Bone marrow (tissue), 2 donors: ENCODE results near the gene LECT2.

Experiments used
- DNase-seq, 2 donors: peaks; one replicate each; lab custom pipeline; 2025; lab: John Stamatoyannopoulos, UW

LECT2 gene

DNA sequence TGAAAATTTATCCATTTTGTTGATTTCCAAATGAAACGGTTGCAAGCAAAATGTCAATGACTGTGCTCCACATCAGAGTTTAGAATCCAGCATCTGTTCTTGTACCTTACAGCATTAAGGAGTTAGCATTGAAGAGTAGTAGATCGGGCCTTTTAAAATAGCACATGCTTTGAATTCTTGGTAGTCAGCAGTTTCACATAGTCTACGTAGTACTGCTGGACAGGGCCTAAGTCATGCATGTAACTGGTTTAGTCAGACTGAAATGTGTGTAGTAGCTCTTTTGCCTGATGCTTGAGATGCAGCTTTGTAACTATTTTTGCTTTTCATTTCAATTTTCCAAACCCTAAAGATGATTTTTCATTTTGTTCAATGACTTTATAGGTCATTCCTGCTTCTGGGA lies 19.8 kb downstream of the LECT2 start:
- no peak for DNase-seq

DNA sequence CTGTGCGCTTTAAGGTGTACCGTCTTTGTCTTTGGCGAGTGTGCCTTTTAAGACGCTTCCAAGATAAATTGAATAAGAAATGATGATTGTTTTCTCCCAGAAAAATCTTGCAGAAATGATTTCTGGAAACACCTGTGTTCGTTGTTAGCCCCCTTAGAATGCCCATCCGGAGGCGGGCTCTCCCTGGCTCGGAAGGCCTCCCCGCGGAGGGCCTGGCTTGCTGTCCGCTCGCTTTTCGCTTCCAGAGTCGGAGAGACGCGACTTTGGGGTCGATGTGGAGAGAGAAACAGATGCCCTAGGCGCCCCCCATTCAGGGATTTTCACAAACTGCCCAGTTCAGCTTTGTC lies 23.9 kb downstream of the LECT2 start:
- DNase-seq, result no peak

DNA sequence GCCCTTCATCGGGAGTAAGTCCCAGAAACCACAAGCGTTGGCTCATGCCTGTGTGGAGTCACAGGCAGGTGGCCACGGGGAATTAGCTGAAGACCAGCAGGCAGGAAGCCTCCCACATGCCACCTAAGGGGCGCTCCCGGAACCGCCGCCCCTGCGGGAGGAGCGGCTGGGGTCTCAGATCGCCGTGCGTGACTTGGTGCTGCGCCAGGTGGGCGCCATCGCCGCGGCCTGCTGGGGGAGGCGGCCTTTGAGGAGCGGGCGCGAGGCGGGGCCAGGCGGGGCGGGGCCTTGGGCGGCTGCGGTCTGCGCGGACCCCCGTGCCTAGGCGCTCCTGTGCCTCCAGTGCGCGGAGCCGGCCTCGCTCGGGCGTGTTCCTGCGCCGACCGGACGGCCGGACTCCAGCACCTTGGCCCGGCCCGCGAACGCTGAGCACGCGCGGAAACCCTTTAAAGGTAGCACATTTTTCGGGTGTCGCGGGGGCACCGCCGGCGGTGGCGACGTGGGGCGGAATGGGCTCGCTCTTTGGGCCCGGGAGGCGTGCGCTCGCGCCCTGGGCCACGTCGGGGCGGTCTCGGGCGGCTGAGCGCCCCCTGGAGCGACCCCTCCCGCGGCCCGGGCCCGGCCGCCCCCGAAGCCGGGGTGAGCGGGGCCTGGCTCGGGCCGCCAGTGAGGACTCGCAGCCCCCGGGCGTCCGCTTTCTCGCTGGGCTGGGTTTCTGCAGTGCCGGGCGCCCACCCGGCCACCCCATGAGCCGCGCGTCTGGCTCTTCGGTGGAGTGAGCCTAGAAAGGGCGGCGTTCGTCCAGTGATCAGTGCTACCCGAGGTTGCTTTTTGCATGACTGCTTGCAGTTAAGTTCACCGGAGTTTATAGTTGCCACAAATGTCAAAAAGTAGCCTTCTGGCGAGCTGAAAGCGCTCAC lies 24.5 kb downstream of the LECT2 start:
- DNase-seq, result no peak

DNA sequence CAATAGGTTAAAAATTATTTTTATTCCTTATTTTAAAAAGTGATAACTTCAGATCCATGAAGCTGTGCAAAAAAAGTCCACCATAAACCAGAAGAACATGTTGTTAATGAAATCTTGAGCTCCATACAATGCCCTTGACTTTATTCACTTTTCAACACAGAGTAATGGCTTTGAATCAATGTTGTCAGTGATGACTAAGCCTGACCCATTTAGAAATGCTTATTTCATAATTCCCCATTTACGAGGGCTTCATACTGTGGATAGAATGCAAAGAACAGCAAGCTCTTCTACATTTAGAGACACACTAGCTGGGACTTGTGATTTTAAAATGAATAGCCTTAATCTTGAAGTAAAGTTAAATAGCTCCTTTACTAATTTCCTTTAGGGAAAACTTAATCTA lies 33.4 kb downstream of the LECT2 start:
- no peak for DNase-seq

GRCh38 chr5:135920199-135920598 lies 34.6 kb downstream of the LECT2 start:
- DNase-seq, result no peak

- no peak for DNase-seq
Measured at GRCh38 chr5:135916638-135917263, 38.0 kb downstream of the LECT2 start.

GRCh38 chr5:135915466-135916001 lies 39.2 kb downstream of the LECT2 start:
- DNase-seq, result no peak

GRCh38 chr5:135913713-135914626 lies 40.8 kb downstream of the LECT2 start:
- no peak for DNase-seq

DNA sequence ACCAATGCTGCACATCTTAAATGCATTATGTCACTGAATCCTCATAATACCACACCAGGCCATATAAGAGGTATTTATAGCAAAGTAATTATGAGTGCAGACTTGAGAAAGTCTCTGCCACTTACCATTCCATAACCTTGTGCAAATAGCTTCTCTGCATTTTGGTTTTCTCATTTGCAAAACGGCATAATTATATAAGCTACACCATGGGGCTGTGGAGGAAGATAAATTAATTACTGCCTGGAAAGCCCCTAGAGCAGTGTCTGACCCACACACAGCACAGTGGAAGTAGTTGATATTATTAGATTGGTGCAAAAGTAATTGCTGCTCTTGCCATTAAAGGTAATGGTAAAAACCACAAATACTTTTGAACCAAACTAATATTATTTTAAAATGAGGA lies 49.6 kb downstream of the LECT2 start:
- no peak for DNase-seq

DNA sequence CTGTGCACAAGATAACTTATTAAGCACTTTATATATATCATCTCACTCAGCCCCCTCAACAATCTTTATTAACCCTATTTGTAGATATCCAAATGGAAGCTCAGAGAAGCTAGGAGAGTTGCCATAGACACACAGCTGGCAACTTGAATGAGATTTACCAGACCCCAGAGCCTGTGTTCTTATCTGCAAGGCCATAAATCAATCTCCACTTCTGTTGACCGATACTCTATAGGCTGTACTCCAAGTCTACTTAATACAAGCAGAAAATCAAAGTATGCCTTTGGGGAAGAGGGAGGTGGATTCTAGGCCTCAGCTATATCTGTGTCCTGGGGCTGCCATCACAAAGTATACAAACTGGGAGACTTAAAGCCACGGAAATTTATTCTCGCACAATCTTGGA lies 53.1 kb downstream of the LECT2 start:
- no peak for DNase-seq

DNA sequence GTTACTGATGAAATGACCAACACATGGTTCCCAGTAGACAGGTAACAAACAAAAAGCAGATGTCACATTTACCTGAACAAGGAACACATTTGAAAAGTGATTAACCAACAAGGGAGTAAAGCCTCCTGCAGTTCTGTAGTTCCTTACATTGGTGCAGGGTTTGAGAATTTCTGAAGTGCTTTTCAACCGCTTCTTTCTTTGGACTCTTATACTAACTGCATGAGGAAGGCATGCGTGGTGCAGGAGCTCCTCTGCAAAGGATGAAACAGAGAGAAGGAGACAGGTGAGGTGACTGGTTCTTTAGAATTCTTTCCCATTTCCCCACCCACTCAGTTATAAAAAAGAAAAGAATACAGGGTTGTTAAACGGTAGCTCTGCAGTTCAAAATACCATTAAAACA lies 54.5 kb downstream of the LECT2 start:
- no peak for DNase-seq

- DNase-seq, result no peak
Measured at GRCh38 chr5:135898651-135899050, 56.1 kb downstream of the LECT2 start.
